Measurements from ENCODE around the gene CACNA1A. TPM values are rescaled to one million over a fixed set of nuclear protein-coding genes. Genes with fewer than 3 reads are reported as not detected.
A peak's percentile ranks its signal among the peaks of the same experiment; 100 is the strongest.

The CACNA1A gene
- total RNA-seq, 1 donor from 2014 or later = 1.5 TPM

- ATAC-seq (ENCODE audit: low read depth) = no peak
- Mint-ChIP-seq H3K4me3 (no peak overlapping the region), H3K4me1 (no peaks in the 10 kb centered on the region), H3K9me3 (peaks cover 31% of the 10 kb centered on the region), H3K36me3 (ENCODE audit: low read depth) (peaks cover 1% of the 10 kb centered on the region), H3K27me3 (peaks cover 6% of the 10 kb centered on the region), H3K27ac (no peak overlapping the region)
- no peak for DNase-seq
- intact Hi-C loops (cut with micrococcal nuclease) = no loop called here
- ChIA-PET POLR2A (no interaction called here), CTCF (no interaction called here)
- TF ChIP-seq CTCF (IDR thresholded peaks at IDR 0.05) = no peak
Measured at GRCh38 chr19:13447978-13448377, 58.3 kb downstream of the CACNA1A start.

GRCh38 chr19:13441810-13442512 is 64.3 kb downstream of the CACNA1A start:
- Mint-ChIP-seq H3K36me3 (ENCODE audit: low read depth) (no peaks in the 10 kb centered on the region), H3K9me3 (peaks cover 10% of the 10 kb centered on the region), H3K27me3 (peaks cover 6% of the 10 kb centered on the region), H3K4me3 (no peak overlapping the region), H3K4me1 (no peaks in the 10 kb centered on the region), H3K27ac (no peak overlapping the region)
- no peak for TF ChIP-seq CTCF (IDR thresholded peaks at IDR 0.05)
- DNase-seq (no peak), ATAC-seq (ENCODE audit: low read depth) (no peak)
- POLR2A ChIA-PET = no interaction called here
- CTCF ChIA-PET = interaction anchor here (1.1 kb wide), 1 partner anchor 179 kb away, joined by 3 read pairs; no protein-coding TSS in a partner anchor
- intact Hi-C loops (cut with micrococcal nuclease) = no loop called here

- ATAC-seq (ENCODE audit: low read depth) = no peak
- no peak overlapping the region for H3K4me3 Mint-ChIP-seq
- peaks cover 4% of the 10 kb centered on the region for H3K9me3 Mint-ChIP-seq
- ChIA-PET POLR2A (no interaction called here), CTCF (no interaction called here)
- H3K27me3 Mint-ChIP-seq = no peaks in the 10 kb centered on the region
- DNase-seq = no peak
- intact Hi-C loops (cut with micrococcal nuclease) = no loop called here
- TF ChIP-seq CTCF (IDR thresholded peaks at IDR 0.05) = no peak
- no peak overlapping the region for H3K27ac Mint-ChIP-seq
- no peaks in the 10 kb centered on the region for H3K4me1 Mint-ChIP-seq
- no peaks in the 10 kb centered on the region for H3K36me3 Mint-ChIP-seq (ENCODE audit: low read depth)
Measured at GRCh38 chr19:13437919-13438618, 68.2 kb downstream of the CACNA1A start.

- Mint-ChIP-seq H3K9me3 (peaks cover 4% of the 10 kb centered on the region), H3K27ac (no peak overlapping the region), H3K36me3 (ENCODE audit: low read depth) (no peaks in the 10 kb centered on the region), H3K4me1 (no peaks in the 10 kb centered on the region), H3K27me3 (no peaks in the 10 kb centered on the region), H3K4me3 (no peak overlapping the region)
- ChIA-PET CTCF (no interaction called here), POLR2A (no interaction called here)
- no peak for ATAC-seq (ENCODE audit: low read depth)
- no peak for TF ChIP-seq CTCF (IDR thresholded peaks at IDR 0.05)
- intact Hi-C loops (cut with micrococcal nuclease) = no loop called here
- no peak for DNase-seq
Measured at GRCh38 chr19:13436352-13436751, 69.9 kb downstream of the CACNA1A start.

GRCh38 chr19:13430790-13431582 is 75.3 kb downstream of the CACNA1A start:
- ChIA-PET CTCF (interaction anchor here (0.5 kb wide), 1 partner anchor 153 kb away, joined by 3 read pairs; no protein-coding TSS in a partner anchor), POLR2A (no interaction called here)
- Mint-ChIP-seq H3K4me3 (no peak overlapping the region), H3K36me3 (ENCODE audit: low read depth) (no peaks in the 10 kb centered on the region), H3K27me3 (peaks cover 24% of the 10 kb centered on the region), H3K9me3 (no peaks in the 10 kb centered on the region), H3K4me1 (no peaks in the 10 kb centered on the region), H3K27ac (no peak overlapping the region)
- intact Hi-C loops (cut with micrococcal nuclease) = no loop called here
- DNase-seq (peak; percentile 22), ATAC-seq (ENCODE audit: low read depth) (peak; percentile 67)
- TF ChIP-seq CTCF (IDR thresholded peaks at IDR 0.05) = no peak

Measured in activated B cell treated with CpG ODN at 0.5 μM for 24 hours (primary cell).